WTC11 (cell line): ENCODE data around the gene CFAP157. TPM values are rescaled to one million over a fixed set of nuclear protein-coding genes. Genes with fewer than 3 reads are reported as not detected.

ENCODE experiments used
- ATAC-seq: fragments of 200-7000 bp; cut with Tn5 transposase; 2 replicates; pipeline ENCODE4 v1.10.0; 2021; ENCODE audit warnings: mild to moderate bottlenecking, moderate library complexity
- CTCF ChIA-PET: fragments of 300-600 bp; sonication (Branson Sonifier 250); formaldehyde crosslinking; loops from one replicate; lab custom pipeline; 2021; ENCODE audit warnings: antibody characterized with exemption; lab: Charles Lee
- POLR2A ChIA-PET: fragments of 350-600 bp; sonication (Branson Sonifier 250); formaldehyde crosslinking; loops from one replicate; lab custom pipeline; 2021; ENCODE audit warnings: antibody characterized with exemption; lab: Charles Lee
- DNase-seq: peaks from one replicate; pipeline ENCODE4 v3.0.0; 2021; ENCODE audit warnings: low spot score
- H3K27ac Mint-ChIP-seq: 2 replicates; pipeline ENCODE4 v1.8.0; 2021; ENCODE audit warnings: mixed read lengths
- H3K27me3 Mint-ChIP-seq: 2 replicates; pipeline ENCODE4 v1.8.0; 2021; ENCODE audit warnings: low read depth, mild to moderate bottlenecking, moderate library complexity, mixed read lengths
- H3K36me3 Mint-ChIP-seq: 2 replicates; pipeline ENCODE4 v1.8.0; 2021; ENCODE audit warnings: mixed read lengths
- H3K4me1 Mint-ChIP-seq: 2 replicates; pipeline ENCODE4 v1.8.0; 2022; ENCODE audit warnings: mixed read lengths
- H3K4me3 Mint-ChIP-seq: 2 replicates; pipeline ENCODE4 v1.8.0; 2021; ENCODE audit warnings: mild to moderate bottlenecking, moderate library complexity, mixed read lengths
- H3K9me3 Mint-ChIP-seq: 2 replicates; pipeline ENCODE4 v1.8.0; 2021; ENCODE audit warnings: mixed read lengths
- ARID4B ChIP-seq: sonication (generic); formaldehyde crosslinking; IDR thresholded peaks from 2 replicates; pipeline ENCODE4 v1.8.0; 2023; ENCODE audit warnings: missing genetic modification reagents, mild to moderate bottlenecking, borderline replicate concordance
- CTCF ChIP-seq: fragments of 200-600 bp; IDR thresholded peaks from 2 replicates; pipeline ENCODE4 v1.8.0; 2022; ENCODE audit warnings: antibody characterized with exemption
- ERG ChIP-seq: fragments of 250-450 bp; sonication (Bioruptor Pico); IDR thresholded peaks from 2 replicates; pipeline ENCODE4 v1.8.0; 2021; ENCODE audit warnings: mild to moderate bottlenecking
- FOXJ3 ChIP-seq: sonication (generic); formaldehyde crosslinking; IDR thresholded peaks from 2 replicates; pipeline ENCODE4 v1.9.0; 2021; ENCODE audit warnings: missing genetic modification reagents, mild to moderate bottlenecking, borderline replicate concordance
- FOXP1 ChIP-seq: sonication (generic); formaldehyde crosslinking; IDR thresholded peaks from 2 replicates; pipeline ENCODE4 v1.8.0; 2022; ENCODE audit warnings: missing genetic modification reagents, mild to moderate bottlenecking, moderate library complexity, borderline replicate concordance
- GTF2I ChIP-seq: fragments of 250-450 bp; sonication (Bioruptor Pico); conservative IDR thresholded peaks from 2 replicates; pipeline ENCODE4 v1.4.0; 2021; ENCODE audit warnings: mild to moderate bottlenecking
- MYBL2 ChIP-seq: sonication (generic); formaldehyde crosslinking; IDR thresholded peaks from 2 replicates; pipeline ENCODE4 v1.8.1; 2023; ENCODE audit warnings: mild to moderate bottlenecking, moderate library complexity, missing genetic modification reagents
- NFATC4 ChIP-seq: fragments of 250-450 bp; sonication (Bioruptor Pico); IDR thresholded peaks from 2 replicates; pipeline ENCODE4 v1.9.0; 2021; ENCODE audit warnings: mild to moderate bottlenecking
- RORB ChIP-seq: fragments of 250-450 bp; sonication (Bioruptor Pico); IDR thresholded peaks from 2 replicates; pipeline ENCODE4 v1.9.0; 2021; ENCODE audit warnings: mild to moderate bottlenecking
- USF2 ChIP-seq: sonication (generic); formaldehyde crosslinking; IDR thresholded peaks from 2 replicates; pipeline ENCODE4 v1.8.1; 2023; ENCODE audit warnings: mild to moderate bottlenecking, missing genetic modification reagents, moderate library complexity
- ZBTB21 ChIP-seq: sonication (generic); formaldehyde crosslinking; IDR thresholded peaks from 2 replicates; pipeline ENCODE4 v1.8.1; 2023; ENCODE audit warnings: mild to moderate bottlenecking, missing genetic modification reagents, borderline replicate concordance
- ZNF232 ChIP-seq: sonication (generic); formaldehyde crosslinking; IDR thresholded peaks from 2 replicates; pipeline ENCODE4 v1.8.0; 2022; ENCODE audit warnings: mild to moderate bottlenecking, missing genetic modification reagents
- ZNF423 ChIP-seq: fragments of 250-450 bp; sonication (Bioruptor Pico); IDR thresholded peaks from 2 replicates; pipeline ENCODE4 v2.1.2; 2022; ENCODE audit warnings: mild to moderate bottlenecking, moderate library complexity
- total RNA-seq: library from RNA; stranded (reverse); gene quantifications from 3 replicates; pipeline ENCODE4 v1.2.3, GENCODE V29; 2021
- TF ChIP-seq, protein P1 (sequence below): sonication (generic); formaldehyde crosslinking; IDR thresholded peaks from 2 replicates; pipeline ENCODE4 v1.8.1; 2023; ENCODE audit warnings: mild to moderate bottlenecking, missing genetic modification reagents
- TF ChIP-seq, protein P2 (sequence below): sonication (generic); formaldehyde crosslinking; conservative IDR thresholded peaks from 2 replicates; pipeline ENCODE4 v1.8.1; 2023; ENCODE audit warnings: mild to moderate bottlenecking, low read depth, missing genetic modification reagents, moderate library complexity

The CFAP157 gene
- total RNA-seq, 1 experiment from 2014 or later = 0.22 TPM

- Mint-ChIP-seq H3K4me3 (no peak overlapping the region), H3K27me3 (no peaks in the 10 kb centered on the region), H3K36me3 (no peaks in the 10 kb centered on the region), H3K27ac (no peak overlapping the region), H3K4me1 (peaks cover 25% of the 10 kb centered on the region), H3K9me3 (peaks cover 3% of the 10 kb centered on the region)
- TF ChIP-seq, protein P1, sequence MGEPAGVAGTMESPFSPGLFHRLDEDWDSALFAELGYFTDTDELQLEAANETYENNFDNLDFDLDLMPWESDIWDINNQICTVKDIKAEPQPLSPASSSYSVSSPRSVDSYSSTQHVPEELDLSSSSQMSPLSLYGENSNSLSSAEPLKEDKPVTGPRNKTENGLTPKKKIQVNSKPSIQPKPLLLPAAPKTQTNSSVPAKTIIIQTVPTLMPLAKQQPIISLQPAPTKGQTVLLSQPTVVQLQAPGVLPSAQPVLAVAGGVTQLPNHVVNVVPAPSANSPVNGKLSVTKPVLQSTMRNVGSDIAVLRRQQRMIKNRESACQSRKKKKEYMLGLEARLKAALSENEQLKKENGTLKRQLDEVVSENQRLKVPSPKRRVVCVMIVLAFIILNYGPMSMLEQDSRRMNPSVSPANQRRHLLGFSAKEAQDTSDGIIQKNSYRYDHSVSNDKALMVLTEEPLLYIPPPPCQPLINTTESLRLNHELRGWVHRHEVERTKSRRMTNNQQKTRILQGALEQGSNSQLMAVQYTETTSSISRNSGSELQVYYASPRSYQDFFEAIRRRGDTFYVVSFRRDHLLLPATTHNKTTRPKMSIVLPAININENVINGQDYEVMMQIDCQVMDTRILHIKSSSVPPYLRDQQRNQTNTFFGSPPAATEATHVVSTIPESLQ (CRISPR knock-in tag) = no peak
- TF ChIP-seq ZBTB21 (CRISPR knock-in tag) (no peak), FOXJ3 (no peak)
- DNase-seq (no peak), ATAC-seq (no peak)
- CTCF ChIA-PET = interaction anchor here (0.6 to 2.2 kb wide), 10 partner anchors 14 to 315 kb away, joined by 3 to 24 read pairs (median 3); partner anchors contain the start of genes SLC2A8 and TOR2A
- POLR2A ChIA-PET = no interaction called here
Measured at GRCh38 chr9:127711226-127711701, 4.5 kb downstream of the CFAP157 start.

GRCh38 chr9:127711831-127712274 lies 5.1 kb downstream of the CFAP157 start:
- Mint-ChIP-seq H3K4me3 (no peak overlapping the region), H3K27me3 (no peaks in the 10 kb centered on the region), H3K36me3 (no peaks in the 10 kb centered on the region), H3K9me3 (peaks cover 3% of the 10 kb centered on the region), H3K4me1 (peaks cover 23% of the 10 kb centered on the region), H3K27ac (no peak overlapping the region)
- peak; percentile 52 for DNase-seq
- peak; percentile 5 for ATAC-seq
- ChIA-PET POLR2A (no interaction called here), CTCF (interaction anchor here (0.6 to 2.2 kb wide), 11 partner anchors 13 to 315 kb away, joined by 3 to 24 read pairs (median 3); partner anchors contain the start of genes SLC2A8 and TOR2A)
- peak; percentile 86 for TF ChIP-seq ZNF423 (CRISPR knock-in tag)
- no peak for TF ChIP-seq ZNF232 (CRISPR knock-in tag)
- TF ChIP-seq CTCF = no peak

GRCh38 chr9:127712371-127712770 lies 5.6 kb downstream of the CFAP157 start:
- DNase-seq (no peak), ATAC-seq (no peak)
- CTCF ChIA-PET = interaction anchor here (0.9 to 2.2 kb wide), 8 partner anchors 13 to 316 kb away, joined by 3 to 24 read pairs (median 4); partner anchors contain the start of genes SLC2A8 and TOR2A
- TF ChIP-seq USF2 (CRISPR knock-in tag) = no peak
- TF ChIP-seq GTF2I (CRISPR knock-in tag) = peak; percentile 84
- peaks cover 3% of the 10 kb centered on the region for H3K9me3 Mint-ChIP-seq
- H3K36me3 Mint-ChIP-seq = no peaks in the 10 kb centered on the region
- POLR2A ChIA-PET = no interaction called here
- no peak overlapping the region; the same call in 1 of the 2 replicates for H3K27ac Mint-ChIP-seq
- no peak overlapping the region for H3K4me3 Mint-ChIP-seq
- peaks cover 22% of the 10 kb centered on the region for H3K4me1 Mint-ChIP-seq
- H3K27me3 Mint-ChIP-seq = no peaks in the 10 kb centered on the region

DNA sequence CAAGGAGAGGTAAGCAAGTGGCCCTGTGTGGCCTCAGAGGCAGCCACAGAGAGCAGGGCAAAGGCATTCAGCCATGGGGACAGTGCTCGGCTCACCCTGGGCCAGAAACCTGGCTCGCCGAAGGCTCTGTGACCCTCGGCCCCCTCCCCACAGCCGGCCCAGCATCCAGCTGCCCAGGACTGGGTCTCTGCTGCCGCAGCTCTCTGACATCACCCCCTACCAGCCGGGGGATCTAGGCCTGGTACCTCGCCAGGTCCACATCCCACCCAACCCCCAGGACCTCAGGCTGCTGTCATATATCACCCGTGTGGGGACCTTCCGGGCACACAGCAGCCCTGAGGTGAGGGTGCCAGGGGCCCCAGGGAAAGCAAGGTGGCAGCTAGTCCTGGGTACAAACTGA lies 6.1 kb downstream of the CFAP157 start:
- Mint-ChIP-seq H3K4me3 (no peak overlapping the region), H3K36me3 (no peaks in the 10 kb centered on the region), H3K27me3 (no peaks in the 10 kb centered on the region), H3K27ac (no peak overlapping the region), H3K9me3 (peaks cover 3% of the 10 kb centered on the region), H3K4me1 (peaks cover 22% of the 10 kb centered on the region)
- ATAC-seq (no peak), DNase-seq (no peak)
- ChIA-PET POLR2A (no interaction called here), CTCF (interaction anchor here (0.9 to 2.2 kb wide), 3 partner anchors 22 to 156 kb away, joined by 3 to 24 read pairs (median 3); partner anchors contain the start of gene TOR2A)
- no peak for TF ChIP-seq RORB (CRISPR knock-in tag)
- TF ChIP-seq NFATC4 = no peak
- TF ChIP-seq ARID4B (CRISPR knock-in tag) = no peak
- TF ChIP-seq ERG (CRISPR knock-in tag) = no peak
- TF ChIP-seq MYBL2 (CRISPR knock-in tag) = no peak
- TF ChIP-seq, protein P2, sequence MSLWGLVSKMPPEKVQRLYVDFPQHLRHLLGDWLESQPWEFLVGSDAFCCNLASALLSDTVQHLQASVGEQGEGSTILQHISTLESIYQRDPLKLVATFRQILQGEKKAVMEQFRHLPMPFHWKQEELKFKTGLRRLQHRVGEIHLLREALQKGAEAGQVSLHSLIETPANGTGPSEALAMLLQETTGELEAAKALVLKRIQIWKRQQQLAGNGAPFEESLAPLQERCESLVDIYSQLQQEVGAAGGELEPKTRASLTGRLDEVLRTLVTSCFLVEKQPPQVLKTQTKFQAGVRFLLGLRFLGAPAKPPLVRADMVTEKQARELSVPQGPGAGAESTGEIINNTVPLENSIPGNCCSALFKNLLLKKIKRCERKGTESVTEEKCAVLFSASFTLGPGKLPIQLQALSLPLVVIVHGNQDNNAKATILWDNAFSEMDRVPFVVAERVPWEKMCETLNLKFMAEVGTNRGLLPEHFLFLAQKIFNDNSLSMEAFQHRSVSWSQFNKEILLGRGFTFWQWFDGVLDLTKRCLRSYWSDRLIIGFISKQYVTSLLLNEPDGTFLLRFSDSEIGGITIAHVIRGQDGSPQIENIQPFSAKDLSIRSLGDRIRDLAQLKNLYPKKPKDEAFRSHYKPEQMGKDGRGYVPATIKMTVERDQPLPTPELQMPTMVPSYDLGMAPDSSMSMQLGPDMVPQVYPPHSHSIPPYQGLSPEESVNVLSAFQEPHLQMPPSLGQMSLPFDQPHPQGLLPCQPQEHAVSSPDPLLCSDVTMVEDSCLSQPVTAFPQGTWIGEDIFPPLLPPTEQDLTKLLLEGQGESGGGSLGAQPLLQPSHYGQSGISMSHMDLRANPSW (CRISPR knock-in tag) = no peak
- no peak for TF ChIP-seq FOXP1 (CRISPR knock-in tag)
